HG03460 (cell line): ENCODE measurements around the gene EARS2.
"Not testable (repeated sequence)": the region's sequence is repeated elsewhere in the genome, so short reads cannot be mapped to it uniquely, and the experiment has no call there.

Source experiments
- ATAC-seq: cut with Tn5 transposase; IDR thresholded peaks from one replicate; pipeline ENCODE4 v1.9.1; 2021; ENCODE audit not compliant: unreplicated experiment

EARS2 gene

DNA sequence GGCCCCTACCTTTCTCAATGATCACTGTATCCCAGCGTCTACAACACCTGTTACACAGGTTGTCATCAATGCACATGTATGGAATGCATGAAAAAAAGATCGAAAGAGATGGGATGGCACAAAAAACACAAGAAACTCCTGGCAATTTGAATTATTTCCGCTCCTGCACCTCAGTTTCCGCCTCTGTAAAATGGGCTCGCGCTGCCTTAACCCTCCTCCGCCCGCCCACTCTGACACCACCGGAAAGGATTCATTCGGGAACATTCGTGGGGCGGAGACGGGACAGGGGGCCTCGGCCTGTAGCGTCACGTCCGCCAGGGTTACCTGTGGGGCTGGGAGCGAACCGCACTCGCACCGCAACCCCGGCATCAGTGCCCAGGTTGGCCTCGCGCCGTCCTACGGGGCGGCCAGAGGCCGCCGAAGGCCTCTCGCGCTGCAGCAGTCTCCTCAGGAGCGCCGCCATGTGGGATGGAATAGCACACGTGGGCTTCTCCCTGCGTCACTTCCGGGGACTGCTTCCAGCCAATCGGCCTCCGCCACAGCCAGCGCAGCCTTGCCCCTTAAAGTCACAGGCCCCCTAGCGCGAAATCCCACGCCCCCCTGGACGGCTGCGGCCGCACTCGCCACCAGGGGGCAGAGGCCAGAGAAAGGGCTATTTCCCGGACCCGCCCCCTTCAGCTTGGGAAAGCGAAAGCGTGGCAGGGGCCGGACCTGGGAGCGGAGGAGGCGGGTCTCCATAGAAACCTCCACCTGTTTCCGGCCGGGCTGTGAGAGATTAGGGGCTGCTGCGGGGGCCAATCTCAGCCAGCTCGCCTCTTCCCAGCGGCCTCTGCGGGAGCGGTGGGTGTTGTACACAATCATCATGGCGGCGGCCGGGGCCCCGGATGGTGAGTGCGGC, at the start of gene EARS2, which contains the start of gene UBFD1:
Gene EARS2, minus strand, starts transcription at position 470 of the 898 bp plus-strand sequence. Its CDS starts 7 bp downstream, at position 463.
Gene UBFD1, plus strand, starts transcription at position 847 of the 898 bp plus-strand sequence. Its CDS starts 16 bp downstream, at position 863.
- peak; percentile 91 for ATAC-seq

DNA sequence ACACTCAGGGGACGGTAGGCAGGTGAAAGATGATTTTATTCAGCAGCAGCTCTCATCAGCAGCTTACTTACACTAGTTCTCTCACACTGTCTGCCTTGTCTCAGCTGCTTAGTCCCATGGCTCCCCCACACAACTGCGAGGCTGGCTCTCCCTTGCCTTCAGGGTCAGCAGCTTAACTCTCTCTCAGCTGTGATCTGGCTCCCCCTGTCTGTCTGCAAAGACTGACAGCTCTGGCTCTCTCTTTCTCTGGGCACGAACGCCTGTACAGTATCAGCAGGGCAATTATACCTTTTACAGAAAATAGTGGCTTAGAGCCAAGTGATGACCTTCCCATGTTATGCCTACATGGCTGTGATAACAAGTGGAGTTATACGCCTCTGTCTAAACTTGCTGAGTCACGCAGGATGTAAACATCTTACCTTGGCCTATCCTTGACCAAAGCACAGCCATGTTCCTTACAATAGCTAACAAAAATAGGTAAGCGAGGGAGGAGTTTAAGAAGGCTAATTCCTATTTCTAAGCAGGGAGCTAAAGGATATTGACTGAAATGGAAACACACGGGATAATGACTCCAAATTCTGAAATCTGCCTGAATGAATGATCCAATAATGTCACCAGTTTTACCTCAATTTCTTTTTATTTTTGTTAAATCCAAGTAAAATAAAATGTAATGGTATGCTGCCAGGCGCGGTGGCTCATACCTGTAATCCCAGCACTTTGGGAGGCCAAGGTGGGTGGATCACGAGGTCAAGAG, 40.0 kb upstream of the EARS2 start:
- ATAC-seq: no peak

DNA sequence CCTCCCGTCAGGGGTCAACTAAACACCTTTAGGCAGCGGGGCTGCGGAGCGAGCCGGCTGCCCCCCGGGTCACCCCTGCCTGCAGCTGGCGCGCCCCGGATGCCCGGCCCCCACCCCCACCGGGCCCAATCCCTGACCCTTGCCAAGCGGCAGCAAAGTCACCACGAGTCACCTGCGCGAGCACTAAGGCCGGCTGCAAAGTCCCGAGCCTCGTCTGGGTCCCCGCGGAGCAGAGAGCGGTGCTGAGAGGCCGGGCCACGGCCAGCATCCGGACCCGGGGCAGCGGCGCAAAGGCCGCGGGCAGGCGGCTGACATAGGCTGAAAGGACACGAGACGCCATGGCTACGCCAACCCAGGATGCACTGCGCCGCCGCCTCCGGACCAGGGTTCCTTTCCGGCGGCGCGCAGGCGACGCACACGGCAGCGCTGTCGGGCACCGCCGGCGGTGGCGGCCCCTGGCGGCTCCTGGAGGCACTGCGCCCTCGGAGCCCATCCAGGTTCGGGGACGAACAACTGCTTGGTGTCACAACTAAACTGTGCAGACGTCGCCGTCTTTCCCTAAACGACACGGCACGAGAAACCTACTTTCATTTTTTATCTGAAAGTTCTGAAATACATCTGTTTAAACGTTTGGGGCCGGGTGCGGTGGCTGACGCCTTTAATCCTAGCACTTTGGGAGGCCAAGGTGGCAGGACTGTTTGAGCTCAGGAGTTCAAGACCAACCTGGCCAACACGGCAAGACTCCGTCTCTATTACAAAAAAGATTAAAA, 39.0 kb upstream of the EARS2 start, which contains the start of gene NDUFAB1:
Gene NDUFAB1, minus strand, starts transcription at position 366 of the 770 bp plus-strand sequence. Its CDS starts 26 bp downstream, at position 340.
- peak; percentile 93 for ATAC-seq

DNA sequence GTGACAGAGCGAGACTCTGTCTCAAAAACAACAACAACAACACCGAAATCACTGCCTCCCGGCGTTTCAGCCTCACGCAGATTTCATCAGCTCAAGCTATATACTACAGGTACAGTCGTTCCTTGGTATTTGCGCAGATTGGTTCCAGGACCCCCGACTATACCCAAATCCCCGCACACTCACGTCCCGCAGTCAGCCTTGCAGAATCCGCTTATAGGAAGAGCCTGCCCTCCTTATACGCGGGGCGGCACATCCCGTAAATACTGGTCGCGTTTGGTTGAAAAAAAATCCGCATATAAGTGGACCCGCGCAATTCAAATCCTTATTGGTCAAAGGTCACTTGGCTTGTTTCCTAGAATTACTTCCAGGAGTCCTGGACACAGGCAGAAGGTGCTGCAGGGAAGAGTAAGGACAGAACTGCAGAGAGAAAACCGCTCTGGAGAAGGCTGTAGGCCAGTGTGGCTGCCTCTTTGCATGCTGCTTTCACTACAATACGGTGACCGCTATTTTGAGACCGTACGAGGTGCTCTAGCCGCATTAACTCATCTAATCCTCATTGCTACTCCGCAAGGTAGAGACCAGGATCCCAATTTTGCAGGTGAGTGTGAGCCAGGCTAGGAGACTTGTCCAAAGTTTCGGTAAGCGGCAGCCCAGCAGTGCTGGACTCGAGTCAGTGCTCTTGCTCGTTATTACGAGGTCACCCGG, 38.2 kb upstream of the EARS2 start:
- no peak for ATAC-seq

DNA sequence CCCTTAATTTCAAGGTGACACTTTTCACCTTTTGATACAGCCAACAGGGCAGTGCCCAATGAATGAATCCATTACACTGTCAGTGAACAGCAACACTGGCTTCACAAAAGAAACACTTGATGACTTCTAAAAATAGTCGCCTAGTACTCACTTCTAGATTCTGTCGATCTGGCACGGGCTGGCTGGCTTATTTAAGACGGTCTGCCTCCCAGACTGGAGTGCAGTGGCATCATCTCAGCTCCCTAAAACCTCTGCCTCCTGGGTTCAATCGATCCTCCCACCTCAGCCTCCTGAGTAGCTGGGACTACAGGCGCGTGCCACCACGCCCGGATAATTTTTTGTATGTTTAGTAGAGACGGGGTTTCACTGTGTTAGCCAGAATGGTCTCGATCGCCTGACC, 37.0 kb upstream of the EARS2 start:
- ATAC-seq: no peak

DNA sequence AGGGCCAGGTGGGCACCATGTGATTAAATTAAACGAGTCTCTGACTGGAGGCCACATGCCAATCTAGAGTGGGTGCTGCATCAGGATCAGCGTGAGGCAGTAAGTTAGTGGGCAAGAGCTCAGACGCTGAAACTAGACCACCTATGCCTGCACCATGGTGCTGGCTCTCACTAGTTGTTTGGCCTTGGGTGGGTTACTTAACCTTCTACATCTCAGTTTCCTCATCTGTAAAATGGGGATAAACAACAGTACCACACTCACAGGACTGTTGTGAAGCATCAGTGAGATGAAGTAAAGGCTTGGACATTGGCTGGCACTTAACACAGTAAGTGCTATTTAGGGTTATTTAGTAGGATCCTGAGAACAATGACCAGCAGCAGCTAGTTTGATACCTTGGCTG, 33.0 kb upstream of the EARS2 start:
- ATAC-seq: no peak

DNA sequence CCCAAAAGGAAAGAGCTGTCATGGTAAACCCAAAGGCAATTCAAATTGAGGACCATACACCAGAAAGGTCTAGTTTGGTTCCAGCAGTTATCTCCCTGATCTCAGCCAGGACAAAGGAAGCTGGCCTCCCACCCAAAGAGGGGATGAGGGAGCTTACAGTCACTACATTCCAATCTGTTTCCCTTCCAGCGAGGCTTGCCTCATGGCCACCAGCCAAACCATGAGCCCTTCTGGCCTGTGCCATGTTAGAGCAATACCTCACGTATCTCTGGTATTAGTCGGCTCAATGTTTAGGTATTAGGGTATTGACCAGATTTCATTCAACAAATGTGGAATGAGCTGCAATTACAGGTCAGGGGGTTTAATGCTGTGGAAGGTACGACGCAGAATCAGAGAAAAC, 30.6 kb upstream of the EARS2 start:
- no peak for ATAC-seq

DNA sequence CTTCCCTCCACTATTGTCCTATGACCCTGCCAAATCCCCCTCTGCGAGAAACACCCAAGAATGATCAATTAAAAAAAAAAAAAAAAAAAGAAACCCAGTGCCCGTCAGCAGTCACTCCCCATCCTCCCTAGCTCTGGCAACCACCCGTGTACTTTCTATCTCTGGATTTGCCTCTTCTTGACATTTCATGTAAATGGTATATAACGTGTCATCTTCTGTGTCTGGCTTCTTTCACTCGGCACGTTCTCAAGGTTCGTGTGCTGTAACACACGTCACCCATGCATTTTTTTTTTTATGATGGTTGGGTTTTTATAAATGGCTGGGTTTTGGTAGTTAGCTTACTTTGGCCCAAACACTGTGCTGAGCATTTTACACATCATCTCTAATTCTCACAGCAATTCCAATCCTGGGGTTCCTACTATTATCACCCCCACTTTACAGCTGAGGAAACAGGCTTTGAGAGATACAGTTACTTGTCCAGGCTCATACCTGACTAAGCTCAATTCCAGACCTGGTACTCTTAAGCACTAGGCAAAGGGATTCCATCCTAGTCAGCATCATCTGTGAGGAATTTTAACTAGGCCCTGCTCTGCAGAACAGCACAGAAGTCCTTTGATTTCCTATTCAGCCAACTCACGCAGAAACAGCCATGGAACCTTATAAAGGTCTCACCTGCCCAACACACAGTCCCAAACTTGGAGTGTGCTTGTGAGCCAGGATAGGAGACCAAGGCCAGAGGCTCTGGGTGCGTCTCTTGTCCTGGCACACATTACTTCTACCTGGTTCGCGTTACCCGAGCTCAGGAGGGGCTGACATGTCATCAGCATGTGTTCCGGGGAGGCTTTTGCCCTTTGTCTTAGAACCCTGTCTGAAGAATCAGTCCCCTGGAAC, 27.3 kb upstream of the EARS2 start:
- ATAC-seq: no peak

DNA sequence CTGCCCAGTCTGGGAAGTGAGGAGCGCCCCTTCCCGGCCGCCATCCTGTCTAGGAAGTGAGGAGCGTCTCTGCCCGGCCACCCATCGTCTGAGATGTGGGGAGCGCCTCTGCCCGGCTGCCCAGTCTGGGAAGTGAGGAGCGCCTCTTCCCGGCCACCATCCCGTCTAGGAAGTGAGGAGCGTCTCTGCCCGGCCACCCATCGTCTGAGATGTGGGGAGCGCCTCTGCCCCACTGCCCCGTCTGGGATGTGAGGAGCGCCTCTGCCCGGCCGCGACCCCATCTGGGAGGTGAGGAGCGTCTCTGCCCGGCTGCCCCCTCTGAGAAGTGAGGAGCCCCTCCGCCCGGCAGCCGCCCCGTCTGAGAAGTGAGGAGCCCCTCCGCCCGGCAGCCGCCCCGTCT, 26.1 kb upstream of the EARS2 start:
- ATAC-seq: not testable (repeated sequence)

DNA sequence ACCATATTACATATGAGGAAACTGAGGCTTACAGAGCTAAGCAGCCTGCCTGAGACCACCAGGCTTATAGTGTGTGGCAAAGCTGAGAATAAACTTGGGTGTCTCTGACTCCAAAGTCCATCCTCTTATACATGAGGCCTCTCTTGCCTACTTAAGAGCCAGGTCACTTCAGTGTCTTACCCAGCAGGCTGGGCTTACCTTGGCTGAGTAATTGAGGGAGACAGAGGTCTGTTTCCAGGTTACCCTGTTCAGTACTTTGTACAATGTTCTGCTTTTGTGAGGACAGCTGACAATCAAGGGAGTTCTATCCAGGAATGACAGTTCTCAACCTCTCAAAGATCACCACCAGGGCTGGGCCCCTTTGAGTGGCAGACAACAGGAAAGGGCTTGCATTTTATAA, 24.6 kb upstream of the EARS2 start:
- ATAC-seq: no peak

DNA sequence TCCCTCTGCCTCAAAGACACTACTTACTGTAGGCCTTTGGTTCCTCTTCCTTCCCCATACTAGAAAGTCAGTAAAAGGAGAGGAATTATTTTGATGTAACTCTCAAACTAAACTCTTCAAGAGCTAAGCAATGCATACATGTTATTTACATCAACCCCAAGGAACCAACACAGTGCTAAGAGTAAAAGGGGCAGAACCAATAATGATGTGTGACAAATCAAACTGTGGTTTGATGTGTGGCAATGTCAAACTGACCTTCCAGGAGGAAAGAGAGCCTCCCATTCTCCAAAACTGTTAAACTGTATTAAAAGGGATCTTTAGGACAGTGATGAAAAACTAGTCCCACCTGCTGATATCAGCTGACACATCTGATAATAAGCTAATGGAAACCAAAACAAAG, 23.2 kb upstream of the EARS2 start:
- ATAC-seq: no peak

DNA sequence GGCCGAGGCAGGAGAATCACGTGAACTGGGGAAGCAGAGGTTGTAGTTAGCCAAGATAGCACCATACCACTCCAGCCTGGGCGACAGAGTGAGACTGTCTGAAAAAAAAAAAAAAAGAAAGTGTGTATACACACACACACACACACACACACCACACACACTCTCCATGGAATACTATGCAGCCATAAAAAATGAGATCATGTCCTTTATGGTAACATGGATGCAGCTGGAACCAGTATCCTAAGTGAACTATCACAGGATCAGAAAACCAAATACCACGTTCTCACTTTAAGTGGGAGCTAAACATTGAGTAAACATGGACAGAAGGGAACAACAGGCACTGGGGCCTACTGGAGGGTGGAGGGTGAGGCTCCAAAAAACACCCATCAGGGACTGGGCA, 22.2 kb upstream of the EARS2 start:
- ATAC-seq: no peak

DNA sequence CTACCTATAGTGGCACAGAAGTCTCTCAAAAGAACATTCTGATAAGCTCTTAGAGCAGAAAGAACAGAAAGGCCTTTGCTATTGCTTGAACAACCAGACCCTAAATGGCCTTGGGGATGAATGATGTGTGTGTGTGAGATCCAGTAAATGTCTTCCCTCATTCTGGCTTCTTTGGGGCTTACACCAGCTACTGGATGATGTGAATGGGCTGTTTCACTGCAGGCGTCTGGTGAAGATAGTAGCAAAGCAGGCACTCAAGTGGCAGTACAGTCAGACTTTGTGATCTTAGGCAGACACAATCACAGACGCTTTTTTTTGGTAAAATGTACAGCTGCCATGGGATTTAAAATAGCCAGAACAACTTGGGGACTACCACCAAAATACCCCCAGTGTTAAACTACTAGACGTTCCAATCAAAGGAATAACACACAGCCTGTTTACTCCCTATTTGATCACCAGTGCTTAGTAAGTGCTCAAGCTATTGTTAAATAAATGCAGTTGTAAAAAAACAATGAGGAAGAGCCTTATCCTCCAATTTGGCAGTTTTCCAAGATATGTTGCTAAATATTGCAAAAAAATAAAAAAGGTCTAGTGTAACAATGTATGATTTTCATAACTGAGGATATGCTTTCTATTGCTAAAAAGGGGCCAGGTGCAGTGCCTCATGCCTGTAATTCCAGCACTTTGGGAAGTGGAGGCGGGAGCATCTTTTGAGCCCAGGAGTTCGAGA, 21.1 kb upstream of the EARS2 start:
- no peak for ATAC-seq

DNA sequence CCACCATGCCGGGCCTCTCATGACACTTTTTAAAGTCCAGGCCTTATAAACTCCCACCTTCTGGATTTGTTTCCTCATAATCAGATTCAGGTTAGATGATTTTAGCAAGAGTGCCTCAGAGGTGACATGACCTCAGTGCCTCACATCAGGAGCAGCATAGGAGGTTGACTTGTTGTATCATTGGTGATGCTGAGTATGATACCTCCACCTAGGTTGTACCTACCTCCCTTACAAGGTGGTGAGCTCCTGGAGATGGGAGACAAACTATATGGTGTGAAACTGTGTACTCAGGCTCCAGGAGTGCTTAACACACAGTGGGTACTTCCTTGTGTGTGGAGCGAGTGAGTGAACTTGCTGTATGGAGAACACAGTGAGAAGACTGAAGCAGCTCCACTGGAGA, 20.3 kb upstream of the EARS2 start:
- ATAC-seq: no peak

DNA sequence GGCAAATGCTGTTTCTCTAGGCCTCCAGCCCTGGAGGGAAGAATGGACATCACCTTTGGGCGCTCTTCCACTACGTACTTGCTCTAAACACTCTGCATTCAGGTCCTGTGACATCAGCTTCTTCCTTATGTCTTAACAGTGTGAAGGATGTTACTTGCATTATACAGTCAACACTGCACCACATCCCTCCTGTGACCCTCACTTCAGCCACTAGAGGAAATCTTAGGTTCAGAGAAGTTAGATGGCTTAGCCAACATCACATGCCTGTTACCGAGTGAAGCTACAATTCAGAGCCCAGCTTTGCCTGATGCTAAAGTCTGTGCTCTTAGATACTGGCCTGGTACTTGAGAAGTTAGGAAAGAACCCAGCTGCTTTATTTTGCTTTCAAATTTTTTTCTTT, 18.7 kb upstream of the EARS2 start:
- no peak for ATAC-seq

DNA sequence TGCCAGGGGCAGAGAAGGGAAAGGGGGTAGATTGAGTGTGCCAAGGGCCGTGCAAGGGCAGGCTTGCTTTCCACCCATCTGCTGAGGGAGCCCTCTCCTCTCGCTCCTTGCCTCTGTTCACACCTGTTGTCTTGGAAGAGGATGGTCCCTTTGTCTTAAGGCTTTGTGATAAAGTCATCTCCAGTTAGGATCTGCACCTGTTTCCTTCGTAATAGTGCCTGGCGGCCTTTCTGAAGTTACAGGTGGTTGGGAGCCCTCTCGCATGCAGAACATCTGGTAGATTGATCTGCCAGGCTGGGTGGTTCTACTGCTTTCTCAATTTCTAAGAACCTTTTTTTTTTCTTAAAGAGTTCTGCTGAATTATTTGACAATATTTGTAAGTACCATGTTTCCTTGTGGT, 16.7 kb upstream of the EARS2 start:
- no peak for ATAC-seq

DNA sequence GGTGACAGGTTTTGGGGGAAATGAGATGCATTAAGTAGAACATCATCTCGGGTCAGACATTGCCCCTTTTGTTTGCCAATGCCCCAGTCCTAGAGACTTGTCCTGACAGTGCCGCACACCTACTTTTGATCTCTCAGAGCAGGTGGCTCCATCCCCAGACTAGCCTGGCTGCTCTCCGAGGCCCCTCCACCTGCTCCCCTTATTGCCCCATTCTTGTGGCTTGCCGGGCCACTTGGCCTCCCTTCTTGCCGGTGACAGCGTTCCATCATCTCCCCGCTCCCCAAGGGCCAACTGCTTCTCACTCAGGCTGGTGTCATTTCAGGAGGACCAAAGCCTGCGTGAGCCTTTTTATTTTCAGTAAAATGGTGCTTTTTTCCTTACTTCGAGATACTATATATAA, 15.2 kb upstream of the EARS2 start:
- no peak for ATAC-seq

DNA sequence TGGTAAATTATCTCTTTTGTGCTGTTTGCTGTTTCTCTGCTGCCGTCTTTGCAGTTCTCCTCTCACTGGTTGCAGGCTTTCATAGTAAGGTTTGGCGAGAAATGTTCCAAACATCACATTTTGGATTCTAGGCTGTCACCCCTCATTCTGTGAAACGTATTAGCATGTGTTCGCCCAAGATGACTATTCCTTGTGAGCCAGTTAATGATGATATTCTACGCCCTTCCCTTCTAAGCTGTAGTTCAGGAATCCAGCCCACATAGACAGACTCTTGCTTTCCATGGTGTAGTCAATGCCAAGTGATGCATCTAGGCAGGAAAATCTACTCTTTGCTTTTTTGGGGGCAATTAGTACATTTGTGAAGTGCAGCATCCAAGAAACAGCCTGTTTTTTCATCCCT, 14.7 kb upstream of the EARS2 start:
- no peak for ATAC-seq
